Small intestine (tissue), 7 donors: Measurements from ENCODE around the gene VPS54. TPM values are rescaled to one million over a fixed set of nuclear protein-coding genes. Genes with fewer than 3 reads are reported as not detected.
"Not testable (repeated sequence)": the region's sequence is repeated elsewhere in the genome, so short reads cannot be mapped to it uniquely, and the experiment has no call there.

ENCODE experiments used
- DNase-seq, 2 donors: peaks; one replicate each; pipeline versions ENCODE4 v3.0.0 to v3.0.0-alpha.2; 2013
- FAIRE-seq: peaks from 2 replicates; lab custom pipeline; 2012; peaks lifted over from hg19 to GRCh38; lab: Jason Lieb, UNC
- H3K27ac ChIP-seq, 3 donors: one replicate each; pipeline ENCODE4 v1.5.1; 2013; ENCODE audit warnings: low read length in 2 of 3, mild to moderate bottlenecking in 2 of 3, control low read depth in 1 of 3, inconsistent platforms in 1 of 3, low read depth in 1 of 3, moderate library complexity in 1 of 3
- H3K27me3 ChIP-seq, 3 donors: one replicate each; pipeline ENCODE4 v1.6.1; 2013; ENCODE audit warnings: low read length in 3 of 3, inconsistent platforms in 1 of 3; ENCODE audit not compliant: control insufficient read depth in 3 of 3, insufficient read depth in 3 of 3
- H3K36me3 ChIP-seq, 3 donors: one replicate each; pipeline ENCODE4 v1.6.1; 2013; ENCODE audit warnings: low read length in 3 of 3, inconsistent platforms in 1 of 3, low read depth in 1 of 3, mild to moderate bottlenecking in 1 of 3, moderate library complexity in 1 of 3; ENCODE audit not compliant: control insufficient read depth in 3 of 3, insufficient read depth in 2 of 3
- H3K4me1 ChIP-seq, 3 donors: one replicate each; pipeline ENCODE4 v1.6.1; 2013; ENCODE audit warnings: low read length in 2 of 3, inconsistent platforms in 1 of 3, low read depth in 1 of 3, mild to moderate bottlenecking in 1 of 3, moderate library complexity in 1 of 3; ENCODE audit not compliant: control insufficient read depth in 3 of 3, insufficient read depth in 2 of 3
- H3K4me3 ChIP-seq, 3 donors: one replicate each; pipeline ENCODE4 v1.5.1; 2013; ENCODE audit warnings: low read length in 3 of 3, control low read depth in 1 of 3, inconsistent platforms in 1 of 3, low read depth in 1 of 3, mild to moderate bottlenecking in 1 of 3, moderate library complexity in 1 of 3
- H3K9me3 ChIP-seq, 2 donors: one replicate each; pipeline ENCODE4 v1.6.1; 2013; ENCODE audit warnings: low read depth in 1 of 2, low read length in 1 of 2; ENCODE audit not compliant: control insufficient read depth in 2 of 2, insufficient read depth in 1 of 2
- WGBS, 3 donors: extraction: QIAGEN DNeasy Blood & Tissue Kit; methylation state at CpG; one replicate each; pipeline ENCODE4 v1.1.7; 2013; 5-methylcytosine and 5-hydroxymethylcytosine counted together
- polyA plus RNA-seq, 4 donors: library from polyadenylated mRNA; stranded (reverse) in 3 of 4; unstranded in 1 of 4; fragments of 200-250 nt in 3 of 4; fragments of 120-200 nt in 1 of 4; gene quantifications; one replicate each; pipeline versions ENCODE4 v1.2.1 to v1.2.3, GENCODE V29; 2013
- donor health status: healthy with polysubstance abuse.
- donor health status: control.
- donor health status: control.
- donor health status: Bipolar disorder and iron deficiency.
- donor health status: healthy.

VPS54 gene
- polyA plus RNA-seq, 4 donors: 12.3 to 30.4 (median 17.6) TPM

DNA sequence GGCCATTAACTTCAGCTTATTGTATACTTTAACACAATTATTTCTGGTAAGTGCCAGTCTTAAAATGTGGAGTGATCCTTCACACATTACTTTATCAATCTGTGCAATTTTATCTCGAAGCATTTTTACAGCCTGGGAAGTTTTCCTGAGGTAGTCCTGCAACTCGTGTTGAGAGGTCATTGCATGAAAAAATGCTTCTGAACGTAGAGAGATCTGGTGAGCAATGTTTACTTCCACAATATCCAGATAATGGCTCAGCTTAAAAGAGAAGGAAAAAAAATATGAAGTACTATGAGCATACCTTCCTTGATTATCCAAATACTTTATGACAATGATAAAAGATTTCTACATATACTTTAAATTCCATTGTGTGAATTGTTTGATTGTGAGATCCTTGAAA lies 57.0 kb downstream of the VPS54 start:
- 51 to 63% (median 58%) methylated on average over 3 of the region's 3 CpGs for WGBS, 3 donors
- FAIRE-seq: no peak
- Histone ChIP-seq H3K36me3 (peaks cover 2 to 3% (median 3%) of the 10 kb centered on the region in 3 donors), H3K4me1 (no peaks in the 10 kb centered on the region), H3K27me3 (no peaks in the 10 kb centered on the region), H3K27ac (no peak overlapping the region), H3K9me3 (no peaks in the 10 kb centered on the region), H3K4me3 (no peak overlapping the region)
- DNase-seq: peak in 1 of 2 donors; percentile 7

DNA sequence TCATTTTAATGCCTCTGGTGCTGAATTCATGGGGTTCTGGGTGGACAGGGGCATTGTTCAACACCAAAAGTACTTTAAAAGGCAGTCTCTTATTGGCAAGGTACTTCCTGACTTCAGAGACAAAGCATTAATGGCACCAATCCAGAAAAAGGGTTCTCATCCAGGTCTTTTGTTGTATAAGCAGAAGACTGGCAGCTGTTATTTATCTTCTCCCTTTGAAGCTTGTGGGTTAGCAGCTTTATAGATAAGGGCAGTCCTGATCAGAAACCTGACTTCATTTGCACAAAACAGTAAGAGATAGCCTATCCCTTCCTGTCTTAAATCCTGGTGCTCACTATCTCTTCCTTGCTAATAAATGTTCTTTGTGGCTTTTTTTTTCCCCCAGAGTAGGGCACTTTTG lies 68.8 kb downstream of the VPS54 start:
- FAIRE-seq (no peak), DNase-seq (no peak)
- Histone ChIP-seq H3K36me3 (peaks cover 1 to 8% (median 7%) of the 10 kb centered on the region in 3 donors), H3K9me3 (no peaks in the 10 kb centered on the region), H3K27me3 (no peaks in the 10 kb centered on the region), H3K27ac (no peak overlapping the region), H3K4me3 (no peak overlapping the region), H3K4me1 (no peaks in the 10 kb centered on the region)

DNA sequence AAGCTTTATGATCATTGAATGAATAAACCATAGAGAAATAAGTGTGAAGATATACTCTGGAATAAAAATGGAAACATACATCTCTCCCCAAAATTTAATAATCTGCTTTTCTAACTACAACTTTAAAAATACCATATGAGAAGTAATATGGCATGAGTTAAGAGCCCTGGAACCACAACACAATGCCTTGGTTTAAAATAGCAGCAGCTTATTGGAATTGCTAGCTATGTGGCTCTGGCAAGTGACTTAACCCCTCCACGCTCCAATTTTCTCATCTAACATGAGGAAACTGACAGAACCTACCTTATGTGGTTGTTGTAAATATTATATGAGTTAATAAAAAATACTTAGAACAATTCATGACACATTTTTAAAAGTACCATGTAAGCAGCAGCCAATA lies 76.4 kb downstream of the VPS54 start:
- Histone ChIP-seq H3K4me3 (no peak overlapping the region), H3K9me3 (no peaks in the 10 kb centered on the region), H3K27me3 (no peaks in the 10 kb centered on the region), H3K4me1 (no peaks in the 10 kb centered on the region), H3K27ac (no peak overlapping the region), H3K36me3 (peaks cover 2 to 21% (median 9%) of the 10 kb centered on the region in 3 donors)
- 94 to 100% (median 100%) methylated on average over 1 of the region's 1 CpG for WGBS, 3 donors
- no peak for DNase-seq
- no peak for FAIRE-seq

DNA sequence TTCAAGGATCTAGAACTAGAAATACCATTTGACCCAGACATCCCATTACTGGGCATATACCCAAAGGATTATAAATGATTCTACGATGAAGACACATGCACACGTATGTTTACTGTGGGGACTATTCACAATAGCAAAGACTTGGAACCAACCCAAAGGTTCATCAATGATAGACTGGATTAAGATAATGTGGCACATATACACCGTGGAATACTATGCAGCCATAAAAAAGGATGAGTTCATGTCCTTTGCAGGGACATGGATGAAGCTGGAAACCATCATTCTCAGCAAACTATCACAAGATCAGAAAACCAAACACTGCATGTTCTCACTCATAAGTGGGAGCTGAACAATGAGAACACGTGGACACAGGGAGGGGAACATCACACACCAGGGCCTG lies 87.1 kb downstream of the VPS54 start:
- not testable (repeated sequence) for H3K27ac ChIP-seq, H3K4me1 ChIP-seq, H3K27me3 ChIP-seq, H3K36me3 ChIP-seq, H3K4me3 ChIP-seq, FAIRE-seq, H3K9me3 ChIP-seq, DNase-seq
- 95 to 97% (median 97%) methylated on average over 4 of the region's 4 CpGs for WGBS, 3 donors

DNA sequence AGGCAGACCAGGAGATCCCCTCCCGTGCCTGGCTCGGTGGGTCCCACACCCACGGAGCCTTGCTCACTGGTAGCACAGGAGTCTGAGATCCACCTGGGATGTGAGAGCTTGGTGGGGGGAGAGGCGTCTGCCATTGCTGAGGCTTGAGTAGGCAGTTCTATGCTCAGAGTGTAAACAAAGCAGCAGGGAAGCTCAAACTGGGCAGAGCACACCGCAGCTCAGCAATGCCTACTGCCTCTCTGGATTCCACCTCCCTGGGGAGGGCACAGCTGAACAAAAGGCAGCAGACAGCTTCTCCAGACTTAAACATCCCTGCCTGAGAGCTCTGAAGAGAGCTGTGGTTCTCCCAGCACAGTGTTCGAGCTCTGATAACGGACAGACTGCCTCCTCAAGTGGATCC lies 92.4 kb downstream of the VPS54 start:
- no peaks in the 10 kb centered on the region for H3K4me1 ChIP-seq
- 93 to 97% (median 96%) methylated on average over 7 of the region's 7 CpGs for WGBS, 3 donors
- no peaks in the 10 kb centered on the region for H3K9me3 ChIP-seq
- H3K27me3 ChIP-seq: no peaks in the 10 kb centered on the region
- peaks cover 0 to 11% (median 2%) of the 10 kb centered on the region in 3 donors for H3K36me3 ChIP-seq
- no peak overlapping the region for H3K4me3 ChIP-seq
- FAIRE-seq (no peak), DNase-seq (no peak)
- H3K27ac ChIP-seq: no peak overlapping the region

DNA sequence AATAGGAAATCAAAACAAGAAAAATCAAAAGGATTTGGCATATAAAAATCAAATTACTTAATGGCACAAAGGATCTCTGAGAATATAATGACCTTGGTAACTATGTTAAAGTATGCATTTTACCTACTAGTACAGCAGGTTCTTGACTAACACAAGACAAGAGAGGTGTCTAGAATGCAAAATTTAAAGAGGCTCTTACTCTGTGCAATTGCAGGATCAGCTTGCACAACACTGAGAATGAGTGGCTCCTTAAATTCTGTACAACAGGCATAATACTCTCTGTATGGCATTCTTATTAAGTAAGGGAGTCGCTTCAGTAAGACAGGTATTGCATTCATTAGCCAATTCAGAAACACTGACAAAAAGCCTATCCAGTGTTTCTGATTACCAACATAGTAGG lies 104.9 kb downstream of the VPS54 start:
- FAIRE-seq: no peak
- WGBS, 3 donors: 93 to 98% (median 97%) methylated on average over 1 of the region's 1 CpG

DNA sequence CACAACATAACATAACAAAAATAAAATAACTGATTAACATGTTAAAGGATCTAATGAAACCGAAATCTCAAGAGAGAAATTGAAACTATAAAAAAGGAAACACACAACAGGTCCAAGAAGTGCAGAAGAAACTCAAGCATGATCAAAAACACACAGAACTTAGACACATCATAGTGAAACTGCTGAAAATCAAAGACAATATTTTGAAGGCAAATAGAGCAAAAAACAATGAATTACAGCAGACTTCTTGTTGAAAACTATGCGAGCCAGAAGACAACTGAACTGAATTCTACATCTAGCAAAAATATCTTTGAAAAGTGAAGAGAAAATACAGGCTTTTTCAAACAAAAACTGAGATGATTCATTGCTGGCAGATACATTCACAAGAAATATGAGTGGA lies 116.2 kb downstream of the VPS54 start:
- FAIRE-seq (no peak), DNase-seq (no peak)
- WGBS, 3 donors: 93 to 94% (median 94%) methylated on average over 2 of the region's 2 CpGs
- H3K9me3 ChIP-seq: peaks cover 1 to 11% of the 10 kb centered on the region in 2 donors
- peaks cover 3 to 13% (median 7%) of the 10 kb centered on the region in 3 donors for H3K36me3 ChIP-seq
- no peaks in the 10 kb centered on the region for H3K4me1 ChIP-seq
- no peak overlapping the region for H3K4me3 ChIP-seq
- no peaks in the 10 kb centered on the region for H3K27me3 ChIP-seq
- H3K27ac ChIP-seq: no peak overlapping the region

More for the DNA sequence above, 104.9 kb downstream of the VPS54 start:
- Histone ChIP-seq H3K9me3 (no peaks in the 10 kb centered on the region), H3K27ac (no peak overlapping the region), H3K4me3 (no peak overlapping the region), H3K27me3 (no peaks in the 10 kb centered on the region), H3K36me3 (peaks cover 2 to 6% (median 2%) of the 10 kb centered on the region in 3 donors), H3K4me1 (no peaks in the 10 kb centered on the region)
- no peak for DNase-seq

DNA sequence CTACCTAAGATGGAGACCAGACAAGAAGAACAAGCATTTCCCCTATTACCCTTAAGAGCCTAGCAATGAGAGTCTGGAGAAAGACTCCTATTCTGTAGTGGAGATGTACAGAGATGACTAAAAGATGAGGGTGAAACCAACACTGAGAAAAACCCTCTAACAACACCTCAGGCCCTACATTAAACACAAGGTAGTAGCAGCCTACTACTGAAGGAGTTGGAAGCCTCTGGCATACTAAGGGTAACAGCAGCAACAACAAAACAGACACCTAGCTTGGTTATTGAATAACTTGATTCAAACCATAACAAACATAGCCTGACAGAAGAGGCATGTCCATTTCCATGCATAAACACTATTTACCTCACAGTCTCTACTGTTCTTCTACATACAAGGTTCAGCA lies 117.1 kb downstream of the VPS54 start:
- Histone ChIP-seq H3K9me3 (peaks cover 1 to 11% of the 10 kb centered on the region in 2 donors), H3K27me3 (no peaks in the 10 kb centered on the region), H3K4me3 (no peak overlapping the region), H3K4me1 (no peaks in the 10 kb centered on the region), H3K27ac (no peak overlapping the region), H3K36me3 (peaks cover 1 to 13% (median 7%) of the 10 kb centered on the region in 3 donors)
- FAIRE-seq: no peak
- DNase-seq: no peak

DNA sequence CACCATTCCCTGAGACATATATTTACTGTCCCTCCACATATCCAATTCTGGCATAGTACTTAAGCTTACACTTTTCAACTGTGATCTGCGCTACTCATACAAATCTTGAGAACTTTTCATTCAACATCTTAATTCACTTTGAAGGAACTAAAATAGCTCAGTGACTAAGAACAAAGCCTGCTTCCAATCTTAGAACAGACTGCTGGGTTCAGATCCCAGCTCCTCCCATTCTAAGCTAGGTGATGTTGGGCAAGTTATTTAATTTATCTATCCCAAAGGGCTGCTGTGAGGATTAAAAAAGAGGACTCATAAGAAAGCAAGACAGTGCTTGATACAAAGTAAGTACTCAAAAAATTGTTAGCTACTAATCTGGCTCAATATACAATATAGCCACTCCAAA lies 119.6 kb downstream of the VPS54 start:
- Histone ChIP-seq H3K4me3 (no peak overlapping the region), H3K9me3 (peaks cover 1 to 11% of the 10 kb centered on the region in 2 donors), H3K27ac (no peak overlapping the region), H3K36me3 (peaks cover 0 to 13% (median 7%) of the 10 kb centered on the region in 3 donors), H3K4me1 (no peaks in the 10 kb centered on the region), H3K27me3 (no peaks in the 10 kb centered on the region)
- FAIRE-seq: no peak
- WGBS, 3 donors: 97 to 100% (median 99%) methylated on average over 1 of the region's 1 CpG
- DNase-seq: no peak
